ENCODE data around the gene CHRNA5. TPM values are rescaled to one million over a fixed set of nuclear protein-coding genes. Genes with fewer than 3 reads are reported as not detected.

Gene CHRNA5
- total and polyA plus RNA-seq, 2 experiments from 2014 or later = 1.1 to 3.1 TPM

- no peaks in the 10 kb centered on the region for H3K9me2 ChIP-seq (replicated peaks; ENCODE audit: insufficient read depth)
- H3K27me3 ChIP-seq = peaks cover 70% of the 10 kb centered on the region
- H3K4me2 ChIP-seq = no peak overlapping the region
- no peaks in the 10 kb centered on the region for H3K4me1 ChIP-seq (ENCODE audit: insufficient read depth)
- H3K79me2 ChIP-seq = no peaks in the 10 kb centered on the region
- no peak overlapping the region for H3K4me3 ChIP-seq
- no peaks in the 10 kb centered on the region for H4K20me1 ChIP-seq (ENCODE audit: insufficient read depth, poor library complexity, severe bottlenecking)
- no peak overlapping the region for H3K27ac ChIP-seq
- no peaks in the 10 kb centered on the region for H3K9me3 ChIP-seq (ENCODE audit: low read depth)
- 87% methylated on average over 7 of the region's 7 CpGs for WGBS (ENCODE audit: low lambda C conversion rate, missing lambda C conversion rate)
- H3K36me3 ChIP-seq (replicated peaks; ENCODE audit: insufficient read depth, low read depth) = no peaks in the 10 kb centered on the region
- no peak overlapping the region for H2AFZ ChIP-seq
- DNase-seq (ENCODE audit: low spot score) = no peak
- TF ChIP-seq EZH2phosphoT487 (IDR thresholded peaks at IDR 0.05; ENCODE audit: low read depth, severe bottlenecking, unreplicated experiment) (no peak), CTCF (IDR thresholded peaks at IDR 0.05; ENCODE audit: poor library complexity) (no peak), EZH2 (IDR thresholded peaks at IDR 0.05; ENCODE audit: borderline replicate concordance) (no peak)
These were observed 58.6 kb downstream of the CHRNA5 start for GRCh38 chr15:78623786-78624497.

- 92% methylated on average over 17 of the region's 17 CpGs for WGBS (ENCODE audit: low lambda C conversion rate, missing lambda C conversion rate)
- TF ChIP-seq CTCF (IDR thresholded peaks at IDR 0.05; ENCODE audit: poor library complexity) = no peak
- TF ChIP-seq EZH2 (IDR thresholded peaks at IDR 0.05; ENCODE audit: borderline replicate concordance) = no peak
- TF ChIP-seq EZH2phosphoT487 (IDR thresholded peaks at IDR 0.05; ENCODE audit: low read depth, severe bottlenecking, unreplicated experiment) = no peak
- Histone ChIP-seq H3K9me2 (replicated peaks; ENCODE audit: insufficient read depth) (no peaks in the 10 kb centered on the region), H3K27me3 (peaks cover 60% of the 10 kb centered on the region), H3K4me1 (ENCODE audit: insufficient read depth) (no peaks in the 10 kb centered on the region), H3K36me3 (replicated peaks; ENCODE audit: insufficient read depth, low read depth) (no peaks in the 10 kb centered on the region), H4K20me1 (ENCODE audit: insufficient read depth, poor library complexity, severe bottlenecking) (no peaks in the 10 kb centered on the region), H2AFZ (no peak overlapping the region), H3K4me3 (no peak overlapping the region), H3K4me2 (no peak overlapping the region), H3K79me2 (no peaks in the 10 kb centered on the region), H3K27ac (no peak overlapping the region), H3K9me3 (ENCODE audit: low read depth) (no peaks in the 10 kb centered on the region)
- no peak for DNase-seq (ENCODE audit: low spot score)
These were observed 59.6 kb downstream of the CHRNA5 start for GRCh38 chr15:78624651-78625590.

GRCh38 chr15:78625606-78626280, 60.4 kb downstream of the CHRNA5 start:
- Histone ChIP-seq H3K27me3 (peaks cover 52% of the 10 kb centered on the region), H3K9me3 (ENCODE audit: low read depth) (no peaks in the 10 kb centered on the region), H3K36me3 (replicated peaks; ENCODE audit: insufficient read depth, low read depth) (no peaks in the 10 kb centered on the region), H3K4me3 (no peak overlapping the region), H3K4me2 (no peak overlapping the region), H2AFZ (no peak overlapping the region), H3K4me1 (ENCODE audit: insufficient read depth) (no peaks in the 10 kb centered on the region), H4K20me1 (ENCODE audit: insufficient read depth, poor library complexity, severe bottlenecking) (no peaks in the 10 kb centered on the region), H3K79me2 (no peaks in the 10 kb centered on the region), H3K27ac (no peak overlapping the region), H3K9me2 (replicated peaks; ENCODE audit: insufficient read depth) (no peaks in the 10 kb centered on the region)
- 85% methylated on average over 12 of the region's 12 CpGs for WGBS (ENCODE audit: low lambda C conversion rate, missing lambda C conversion rate)
- no peak for TF ChIP-seq EZH2phosphoT487 (IDR thresholded peaks at IDR 0.05; ENCODE audit: low read depth, severe bottlenecking, unreplicated experiment)
- no peak for TF ChIP-seq CTCF (IDR thresholded peaks at IDR 0.05; ENCODE audit: poor library complexity)
- no peak for TF ChIP-seq EZH2 (IDR thresholded peaks at IDR 0.05; ENCODE audit: borderline replicate concordance)
- no peak for DNase-seq (ENCODE audit: low spot score)

Data from hepatocyte (in vitro differentiated cells).